PC-9 (cell line): ENCODE measurements around the gene CMSS1.

ENCODE experiments used
- CTCF ChIP-seq: fragments of 200-600 bp; sonication (generic); conservative IDR thresholded peaks from 2 replicates; pipeline ENCODE4 v1.6.1; 2017; ENCODE audit warnings: mixed run types, antibody characterized with exemption, mild to moderate bottlenecking, moderate library complexity
- EZH2 ChIP-seq: fragments of 200-600 bp; sonication (generic); IDR thresholded peaks from 2 replicates; pipeline ENCODE4 v1.8.0; 2017; ENCODE audit warnings: antibody characterized with exemption, low read depth

- peak; percentile 22; the same call in 1 of the 2 replicates for TF ChIP-seq CTCF
- TF ChIP-seq EZH2, result no peak
Observed at GRCh38 chr3:99843590-99844258, 26.1 kb downstream of the CMSS1 start.
